ENCODE measurements around the gene ADAMTS1. TPM values are rescaled to one million over a fixed set of nuclear protein-coding genes. Genes with fewer than 3 reads are reported as not detected.

ADAMTS1 gene
- total and polyA plus RNA-seq, 2 of the 13 experiments (the other 11 are each of a cell fraction or from before 2014, with no cell fraction given), result 0.02 to 0.11 TPM

- no peak for TF ChIP-seq ZNF367 (CRISPR knock-in tag; IDR thresholded peaks at IDR 0.05; ENCODE audit: borderline replicate concordance)
- no peak for TF ChIP-seq ARID3A (IDR thresholded peaks at IDR 0.05; ENCODE audit: low read depth, low read length)
- no peak for TF ChIP-seq ZNF678 (CRISPR knock-in tag; IDR thresholded peaks at IDR 0.05)
- no peak for TF ChIP-seq MTA1 (CRISPR knock-in tag; IDR thresholded peaks at IDR 0.05; ENCODE audit: borderline replicate concordance)
Measured at GRCh38 chr21:26842974-26843932, 2.0 kb downstream of the ADAMTS1 start (continued).

- Histone ChIP-seq H2AFZ (ENCODE audit: low read length) (no peak overlapping the region), H3K36me3 (replicated peaks in 1 of 2; ENCODE audit: control insufficient read depth in 1 of 2, insufficient read depth in 2 of 2, low read length in 2 of 2) (no peaks in the 10 kb centered on the region), H3K79me2 (ENCODE audit: insufficient read depth, low read length) (no peaks in the 10 kb centered on the region), H3K4me2 (ENCODE audit: low read depth, low read length) (no peak overlapping the region), H3K4me1 (ENCODE audit: insufficient read depth, low read length) (0 out of 2 replicates have a peak, but pooled peaks cover 27% of the 10 kb centered on the region), H3K9ac (ENCODE audit: insufficient read depth, low read depth, low read length) (no peak overlapping the region), H3K4me3 (replicated peaks in 1 of 3; ENCODE audit: insufficient read depth in 1 of 3, low read depth in 2 of 3, low read length in 3 of 3) (no peak overlapping the region), H4K20me1 (ENCODE audit: insufficient read depth, low read length) (no peaks in the 10 kb centered on the region), H3K27ac (ENCODE audit: extremely low read length, insufficient read depth, low read length) (no peak overlapping the region), H3K27me3 (ENCODE audit: control insufficient read depth in 1 of 2, insufficient read depth in 2 of 2, low read length in 2 of 2) (peaks cover 7 to 42% of the 10 kb centered on the region in 2 experiments; a peak in 3 of 5 replicates), H3K9me3 (ENCODE audit: low read length) (no peaks in the 10 kb centered on the region)
- ATAC-seq (no peak), FAIRE-seq (no peak), DNase-seq (ENCODE audit: low spot score) (no peak)
- ChIA-PET POLR2A (no interaction called here), CTCF (ENCODE audit: low intra/inter-chr PET ratio, low total read pairs) (no interaction called here)
- 59% methylated on average over 11 of the region's 11 CpGs for WGBS (ENCODE audit: low lambda C conversion rate)
- TF ChIP-seq ZNF333 (CRISPR knock-in tag; IDR thresholded peaks at IDR 0.05; ENCODE audit: borderline replicate concordance) (no peak), SMC3 (IDR thresholded peaks at IDR 0.05; ENCODE audit: low read length) (no peak), PLSCR1 (CRISPR knock-in tag; IDR thresholded peaks at IDR 0.05; ENCODE audit: borderline replicate concordance) (no peak), ZNF574 (CRISPR knock-in tag; IDR thresholded peaks at IDR 0.05) (no peak), TBX3 (IDR thresholded peaks at IDR 0.05; ENCODE audit: borderline replicate concordance) (no peak), THAP7 (CRISPR knock-in tag; IDR thresholded peaks at IDR 0.05) (no peak), RXRB (CRISPR knock-in tag; IDR thresholded peaks at IDR 0.05; ENCODE audit: borderline replicate concordance) (no peak), ZFP1 (CRISPR knock-in tag; IDR thresholded peaks at IDR 0.05) (no peak), CREM (IDR thresholded peaks at IDR 0.05) (no peak), CREM (CRISPR knock-in tag; IDR thresholded peaks at IDR 0.05) (no peak)
- intact Hi-C loops (cut with micrococcal nuclease; ENCODE audit: unreplicated experiment) (no loop called here), in situ Hi-C loops (cut with HindIII; ENCODE audit: extremely low pct_ligation_motif_present, low pct_unique_long_range_greater_than_20kb) (no loop called here)
- no TSS peak for BruUV-seq (replicated peaks)
Measured at GRCh38 chr21:26842300-26842699, 2.9 kb downstream of the ADAMTS1 start.

All from HepG2 (cell line).